Smooth muscle cell of the brain vasculature (primary cell): ENCODE results near the gene ANKRD28.
"Not testable (repeated sequence)": the region's sequence is repeated elsewhere in the genome, so short reads cannot be mapped to it uniquely, and the experiment has no call there.

Experiments
- DNase-seq: peaks from one replicate; pipeline ENCODE4 v3.0.0-alpha.2; 2012; ENCODE audit warnings: low read depth, low spot score

ANKRD28 gene

DNA sequence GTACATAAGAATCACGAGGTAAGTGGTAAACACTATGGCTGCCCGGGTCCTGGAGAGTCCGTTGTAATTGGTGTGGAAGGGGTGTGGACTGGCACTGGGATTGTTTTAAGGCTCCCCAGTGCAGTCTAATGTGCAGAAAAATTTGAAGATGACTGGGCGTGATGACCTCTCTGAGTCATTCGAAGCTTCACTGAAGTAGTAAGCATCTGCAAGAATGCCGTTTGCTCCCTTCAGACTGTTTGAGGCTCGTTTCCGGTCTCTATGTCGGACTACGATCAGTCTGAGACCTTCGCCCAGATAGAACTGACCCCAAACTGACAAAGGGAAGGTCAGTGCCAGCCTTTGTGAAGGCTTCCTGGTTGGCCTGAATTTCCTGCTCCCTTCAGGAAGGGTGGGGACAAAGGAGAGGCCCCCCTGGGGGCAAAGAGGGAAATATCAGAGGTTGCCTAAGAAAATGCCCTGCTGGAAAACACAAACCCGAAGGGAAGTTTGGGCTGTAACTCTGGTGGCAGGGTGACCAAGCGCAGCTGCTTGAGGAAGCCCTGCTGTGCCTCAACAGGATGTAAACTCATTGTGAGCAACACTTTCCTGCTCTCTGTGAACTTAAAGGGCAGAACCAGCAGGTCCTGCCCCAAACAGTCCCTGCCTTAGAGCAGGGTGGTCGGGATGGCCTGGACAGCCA, 161.6 kb downstream of the ANKRD28 start:
- no peak for DNase-seq

DNA sequence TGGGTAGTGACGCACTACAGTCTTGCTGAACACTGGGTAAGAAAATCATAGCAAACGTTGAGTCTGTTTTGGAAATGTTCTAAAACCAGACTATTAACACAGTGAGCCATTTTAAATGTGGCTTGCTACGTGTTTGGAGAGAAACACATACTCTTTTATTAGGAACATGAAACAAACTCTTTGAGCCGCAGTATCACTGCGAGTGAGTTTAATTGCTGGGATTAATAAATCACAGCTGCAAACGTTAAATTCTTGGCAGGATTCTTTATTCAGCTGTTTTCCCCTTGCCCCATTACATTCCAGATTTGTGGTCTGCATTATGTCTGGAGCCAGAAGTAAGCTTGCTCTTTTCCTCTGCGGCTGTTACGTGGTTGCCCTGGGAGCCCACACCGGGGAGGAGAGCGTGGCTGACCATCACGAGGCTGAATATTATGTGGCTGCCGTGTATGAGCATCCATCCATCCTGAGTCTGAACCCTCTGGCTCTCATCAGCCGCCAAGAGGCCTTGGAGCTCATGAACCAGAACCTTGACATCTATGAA, 162.6 kb downstream of the ANKRD28 start:
- DNase-seq, result no peak

DNA sequence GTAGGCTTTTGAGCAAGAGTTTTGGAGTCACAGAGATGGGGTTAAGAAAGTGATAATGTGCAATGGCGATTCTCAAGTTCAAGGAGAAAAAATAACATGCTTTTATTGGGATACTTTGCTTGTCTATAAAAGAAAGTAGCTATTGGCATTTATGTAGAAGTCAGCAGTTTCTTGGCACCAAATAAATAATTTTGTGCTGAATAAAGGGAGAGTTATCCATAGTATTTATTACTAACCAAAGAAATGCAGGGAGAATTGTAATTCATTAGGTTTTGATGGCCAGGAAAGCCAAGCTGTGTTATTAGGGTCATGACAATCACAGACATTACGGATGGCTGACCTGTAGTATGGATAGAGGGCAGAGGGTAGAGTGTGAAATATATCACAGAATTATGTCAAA, 163.1 kb downstream of the ANKRD28 start:
- DNase-seq, result no peak

DNA sequence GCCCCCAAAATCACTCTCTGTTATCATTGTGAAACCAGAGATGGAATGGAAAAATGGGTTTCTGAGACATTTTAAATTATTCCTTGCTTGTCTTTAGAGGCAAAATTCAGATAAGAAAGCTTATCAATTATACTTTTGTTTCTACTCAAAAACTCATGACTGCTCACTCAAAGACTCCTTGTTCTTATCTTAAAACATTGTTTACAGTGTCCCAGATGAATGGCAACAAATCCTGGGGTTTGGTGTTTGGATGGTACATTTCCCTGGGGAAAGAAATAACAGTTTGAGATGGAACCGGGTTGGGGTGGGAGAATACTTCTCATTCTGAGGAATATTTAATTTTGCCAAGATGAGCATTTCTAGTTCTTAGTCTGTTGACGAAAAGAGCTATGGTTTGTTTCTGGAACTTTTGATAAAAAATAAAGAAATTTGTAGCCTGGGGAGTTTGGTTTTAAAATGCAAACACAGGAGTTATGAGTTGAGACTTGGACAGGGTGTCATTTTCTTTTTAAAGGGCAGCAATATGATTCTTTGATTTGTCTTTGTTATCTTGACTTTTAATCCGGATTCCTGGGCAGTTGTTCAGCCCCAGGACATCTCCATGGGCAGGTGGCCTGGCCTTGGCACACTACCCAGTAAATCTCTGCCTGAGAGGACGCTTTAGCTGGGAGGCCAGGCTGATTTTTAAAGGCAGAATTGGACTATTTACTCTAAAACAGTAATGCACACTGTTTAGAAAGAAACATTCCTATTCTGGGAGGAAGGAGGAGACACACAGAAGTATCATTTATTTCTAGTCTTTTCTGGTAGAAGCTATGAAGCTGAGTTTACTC, 163.8 kb downstream of the ANKRD28 start:
- DNase-seq, result no peak

DNA sequence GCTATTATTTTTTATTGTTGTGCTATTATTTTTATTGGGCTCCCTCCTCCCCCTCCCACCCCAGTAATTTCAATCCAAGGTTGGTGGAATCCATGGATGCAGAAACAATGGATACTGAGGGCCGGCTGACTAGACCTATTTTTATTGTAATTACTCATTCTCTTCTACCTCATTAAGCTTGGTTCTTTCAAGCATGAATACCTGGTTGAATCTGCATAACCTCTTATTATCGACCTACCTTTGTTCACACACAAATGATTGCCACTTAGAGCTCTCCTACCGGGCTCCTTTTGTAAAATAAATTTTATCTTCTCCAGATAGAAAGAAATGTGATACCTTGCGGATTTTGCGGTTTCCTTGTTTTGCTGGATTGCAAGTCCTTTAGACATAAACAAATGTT, 164.6 kb downstream of the ANKRD28 start:
- DNase-seq, result no peak

DNA sequence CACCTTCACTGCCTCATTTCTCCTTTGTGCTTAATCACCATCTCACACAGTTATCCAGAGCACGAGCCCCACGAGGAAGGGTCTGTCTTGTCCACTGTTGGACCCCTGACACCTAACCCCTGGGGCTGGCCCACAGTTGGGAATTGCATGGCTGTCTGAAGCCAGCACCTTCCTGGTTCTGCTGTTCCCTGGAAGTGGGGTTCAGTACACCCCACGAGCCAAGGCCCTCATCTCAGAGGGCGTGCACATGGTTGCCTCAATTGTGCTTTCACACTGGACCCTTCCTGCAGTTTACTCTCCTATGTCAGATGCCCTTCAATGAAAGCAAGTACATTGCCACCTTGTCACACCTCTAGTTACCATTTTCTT, 165.6 kb downstream of the ANKRD28 start:
- DNase-seq, result no peak

DNA sequence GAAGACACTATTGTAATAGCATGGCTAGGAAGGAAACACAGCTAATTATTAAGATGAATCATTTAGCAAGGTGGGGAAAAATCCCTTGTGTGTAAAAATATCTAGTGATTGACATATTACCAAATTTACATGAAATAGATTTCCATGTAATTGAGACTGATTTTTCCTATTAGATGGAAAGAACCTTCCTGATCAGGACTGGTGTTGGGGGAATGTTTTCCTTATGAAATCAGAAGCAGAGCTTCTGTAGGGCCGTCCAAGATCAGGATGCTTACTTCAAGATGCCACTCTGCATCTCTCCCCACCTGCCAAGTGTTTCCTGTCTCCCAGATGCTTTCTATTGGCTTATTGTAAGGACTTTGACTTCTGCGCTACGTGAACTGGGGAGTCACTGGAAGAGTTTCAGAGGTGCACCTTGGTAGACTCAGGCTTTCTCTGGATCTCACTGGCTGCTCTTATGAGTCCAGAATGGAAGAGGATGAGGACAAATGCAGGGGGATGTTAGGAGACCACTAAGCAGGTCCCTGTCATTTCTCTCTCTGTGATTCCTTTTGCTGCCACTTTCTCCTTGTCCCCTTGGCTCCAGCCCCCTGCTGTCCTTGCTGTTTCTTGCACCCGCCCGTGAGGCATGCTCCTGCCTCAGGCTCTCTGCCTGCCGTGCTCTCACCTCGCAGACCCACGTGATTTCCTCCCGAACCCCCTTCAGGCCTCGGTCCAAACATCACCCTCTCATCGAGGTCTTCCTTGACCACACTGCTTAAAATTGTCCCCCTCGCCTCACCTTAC, 166.2 kb downstream of the ANKRD28 start:
- DNase-seq, result no peak

- DNase-seq, result no peak
Observed at GRCh38 chr3:15630646-15631350, 167.0 kb downstream of the ANKRD28 start.

GRCh38 chr3:15629860-15630597, 167.8 kb downstream of the ANKRD28 start:
- no peak for DNase-seq

DNA sequence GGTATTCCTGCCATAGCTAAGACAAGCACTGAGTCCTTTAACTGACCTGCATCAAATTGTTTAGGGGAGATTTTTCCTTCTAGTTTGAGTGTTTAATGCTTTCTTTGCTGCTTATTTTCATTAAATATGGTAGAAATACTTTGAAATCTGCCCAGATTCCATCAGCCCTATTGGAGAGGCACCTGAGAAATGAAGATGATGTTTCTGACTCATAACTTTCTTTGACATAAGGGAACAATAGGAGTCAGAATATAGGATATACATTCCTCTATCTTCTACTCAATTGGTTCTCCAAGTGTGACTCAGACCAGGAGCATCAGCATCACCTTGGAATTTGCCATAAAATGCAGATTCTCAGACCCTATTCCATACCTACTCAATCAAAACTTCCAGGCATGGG, 168.8 kb downstream of the ANKRD28 start:
- DNase-seq, result no peak

DNA sequence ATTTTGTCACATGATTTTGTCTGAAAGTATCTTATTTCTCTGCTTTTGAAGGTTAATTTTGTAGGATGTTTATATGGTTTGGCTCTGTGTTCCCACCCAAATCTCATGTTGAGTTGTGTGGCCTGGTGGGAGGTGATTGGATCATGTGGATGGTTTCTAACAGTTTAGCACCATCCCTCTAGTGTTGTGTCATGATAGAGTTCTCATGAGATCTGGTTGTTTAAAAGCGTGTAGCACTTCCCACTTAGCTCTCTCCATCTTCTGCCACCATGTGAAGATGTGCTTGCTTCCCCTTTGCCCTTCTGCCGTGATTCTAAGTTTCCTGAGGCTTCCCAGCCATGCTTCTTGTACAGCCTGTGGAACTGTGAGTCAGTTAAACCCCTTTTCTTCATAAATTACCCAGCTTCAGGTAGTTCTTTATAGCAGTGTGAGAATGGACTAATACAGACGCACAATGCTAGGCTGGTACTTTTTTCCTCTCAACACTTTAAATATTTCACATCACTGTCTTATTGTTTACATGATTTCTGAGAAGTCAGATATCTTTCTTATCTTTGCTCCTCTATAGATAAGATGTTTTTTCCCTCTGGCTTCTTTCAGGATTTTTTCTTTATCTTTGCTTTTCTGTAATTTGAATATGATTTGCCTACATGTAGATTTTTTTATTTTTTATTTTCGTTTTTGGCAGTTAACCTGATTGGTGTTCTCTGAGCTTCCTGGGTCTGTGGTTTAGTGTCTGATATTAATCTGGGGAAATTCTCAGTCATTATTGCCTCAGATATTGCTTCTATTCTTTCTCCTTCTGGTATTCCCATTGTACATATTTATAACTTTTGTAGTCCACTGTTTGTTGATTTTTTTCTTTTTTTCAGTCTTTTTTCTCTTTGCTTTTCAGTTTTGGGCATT, 174.0 kb downstream of the ANKRD28 start:
- DNase-seq, result no peak

DNA sequence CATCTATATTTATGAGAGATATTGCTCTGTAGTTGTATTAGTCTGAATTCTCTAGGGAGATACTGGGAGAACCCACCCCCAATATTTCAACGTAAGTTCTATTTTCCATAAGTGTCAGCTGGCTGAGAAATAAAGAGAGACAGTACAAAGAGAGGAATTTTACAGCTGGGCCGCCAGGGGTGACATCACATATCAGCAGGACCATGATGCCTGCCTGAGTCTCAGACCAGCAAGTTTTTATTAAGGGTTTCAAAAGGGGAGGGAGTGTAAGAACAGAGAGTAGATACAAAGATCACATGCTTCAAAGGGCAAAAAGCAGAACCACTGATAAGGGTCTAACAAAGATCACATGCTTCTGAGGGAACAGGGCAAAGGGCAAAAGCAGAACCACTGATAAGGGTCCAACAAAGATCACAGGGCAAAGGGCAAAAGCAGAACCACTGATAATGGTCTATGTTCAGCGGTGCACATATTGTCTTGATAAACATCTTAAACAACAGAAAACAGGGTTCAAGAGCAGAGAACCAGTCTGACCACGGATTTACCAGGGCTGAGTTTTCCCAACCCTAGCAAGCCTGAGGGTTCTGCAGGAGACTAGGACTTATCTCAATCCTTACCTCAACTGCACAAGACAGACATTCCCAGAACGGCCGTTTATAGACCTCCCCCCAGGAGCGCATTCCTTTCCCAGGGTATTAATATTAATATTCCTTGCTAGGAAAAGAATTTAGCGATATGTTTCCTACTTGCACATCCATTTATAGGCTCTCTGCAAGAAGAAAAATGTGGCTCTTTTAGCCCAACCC, 177.9 kb downstream of the ANKRD28 start:
- not testable (repeated sequence) for DNase-seq
